ENCODE measurements around the gene SAMD4A.

Gene SAMD4A

GRCh38 chr14:54686219-54686870, 119.4 kb downstream of the SAMD4A start:
- DNase-seq (ENCODE audit: low spot score): no peak

- DNase-seq (ENCODE audit: low spot score): no peak
Observed at GRCh38 chr14:54686871-54687749, 120.2 kb downstream of the SAMD4A start.

- DNase-seq (ENCODE audit: low spot score): no peak
Observed at GRCh38 chr14:54687750-54688119, 120.8 kb downstream of the SAMD4A start.

- DNase-seq (ENCODE audit: low spot score): no peak
Observed at GRCh38 chr14:54688229-54688628, 121.3 kb downstream of the SAMD4A start.

GRCh38 chr14:54689928-54690327, 123.0 kb downstream of the SAMD4A start:
- no peak for DNase-seq (ENCODE audit: low spot score)

- no peak for DNase-seq (ENCODE audit: low spot score)
Observed at GRCh38 chr14:54690887-54691286, 124.0 kb downstream of the SAMD4A start.

- peak; percentile 14 for DNase-seq (ENCODE audit: low spot score)
Observed at GRCh38 chr14:54691525-54692283, 124.8 kb downstream of the SAMD4A start.

GRCh38 chr14:54692284-54692772, 125.4 kb downstream of the SAMD4A start:
- DNase-seq (ENCODE audit: low spot score): no peak

- DNase-seq (ENCODE audit: low spot score): no peak
Observed at GRCh38 chr14:54693761-54694160, 126.8 kb downstream of the SAMD4A start.

- no peak for DNase-seq (ENCODE audit: low spot score)
Observed at GRCh38 chr14:54695196-54695595, 128.3 kb downstream of the SAMD4A start.

- DNase-seq (ENCODE audit: low spot score): no peak
Observed at GRCh38 chr14:54697001-54697400, 130.1 kb downstream of the SAMD4A start.

GRCh38 chr14:54697803-54698202, 130.9 kb downstream of the SAMD4A start:
- DNase-seq (ENCODE audit: low spot score): no peak

GRCh38 chr14:54698501-54698900, 131.6 kb downstream of the SAMD4A start:
- no peak for DNase-seq (ENCODE audit: low spot score)

- DNase-seq (ENCODE audit: low spot score): no peak
Observed at GRCh38 chr14:54698966-54699530, 132.1 kb downstream of the SAMD4A start.

- no peak for DNase-seq (ENCODE audit: low spot score)
Observed at GRCh38 chr14:54699735-54700134, 132.8 kb downstream of the SAMD4A start.

- DNase-seq (ENCODE audit: low spot score): no peak
Observed at GRCh38 chr14:54700717-54701116, 133.8 kb downstream of the SAMD4A start.

- DNase-seq (ENCODE audit: low spot score): no peak
Observed at GRCh38 chr14:54702014-54702491, 135.1 kb downstream of the SAMD4A start.

- DNase-seq (ENCODE audit: low spot score): no peak
Observed at GRCh38 chr14:54702492-54702891, 135.6 kb downstream of the SAMD4A start.

- no peak for DNase-seq (ENCODE audit: low spot score)
Observed at GRCh38 chr14:54703082-54703481, 136.2 kb downstream of the SAMD4A start.

- DNase-seq (ENCODE audit: low spot score): no peak
Observed at GRCh38 chr14:54703724-54704123, 136.8 kb downstream of the SAMD4A start.

- DNase-seq (ENCODE audit: low spot score): no peak
Observed at GRCh38 chr14:54704768-54705167, 137.8 kb downstream of the SAMD4A start.

- no peak for DNase-seq (ENCODE audit: low spot score)
Observed at GRCh38 chr14:54706769-54707168, 139.8 kb downstream of the SAMD4A start.
